Ishikawa (cell line): ENCODE data around the gene TSPAN9.

Experiments used
- CEBPB ChIP-seq: IDR thresholded peaks from 2 replicates; pipeline ENCODE4 v1.6.1; 2012
- CREB1 ChIP-seq: IDR thresholded peaks from 2 replicates; pipeline ENCODE4 v1.6.1; 2012; ENCODE audit warnings: low read depth
- EGR1 ChIP-seq: IDR thresholded peaks from 2 replicates; pipeline ENCODE4 v1.6.1; 2012
- EP300 ChIP-seq: IDR thresholded peaks from 2 replicates; pipeline ENCODE4 v1.6.1; 2012; ENCODE audit warnings: borderline replicate concordance
- FOXM1 ChIP-seq: IDR thresholded peaks from 2 replicates; pipeline ENCODE4 v1.6.1; 2012; ENCODE audit warnings: low read depth, borderline replicate concordance
- MAX ChIP-seq: IDR thresholded peaks from 2 replicates; pipeline ENCODE4 v1.6.1; 2012
- NFIC ChIP-seq: IDR thresholded peaks from 2 replicates; pipeline ENCODE4 v1.6.1; 2012
- RAD21 ChIP-seq: IDR thresholded peaks from 2 replicates; pipeline ENCODE4 v1.6.1; 2012; ENCODE audit warnings: low read depth
- REST ChIP-seq: IDR thresholded peaks from 2 replicates; pipeline ENCODE4 v1.6.1; 2012; ENCODE audit warnings: low read depth, mild to moderate bottlenecking
- TAF1 ChIP-seq: IDR thresholded peaks from 2 replicates; pipeline ENCODE4 v1.6.1; 2012; ENCODE audit warnings: low read depth, mild to moderate bottlenecking
- TCF12 ChIP-seq: IDR thresholded peaks from 2 replicates; pipeline ENCODE4 v1.6.1; 2012; ENCODE audit warnings: low read depth
- TEAD4 ChIP-seq: IDR thresholded peaks from 2 replicates; pipeline ENCODE4 v1.6.1; 2012
- USF1 ChIP-seq: IDR thresholded peaks from 2 replicates; pipeline ENCODE4 v1.6.1; 2012
- YY1 ChIP-seq: IDR thresholded peaks from 2 replicates; pipeline ENCODE4 v1.6.1; 2012; ENCODE audit warnings: low read depth
- ZBTB7A ChIP-seq: IDR thresholded peaks from 2 replicates; pipeline ENCODE4 v1.6.1; 2012; ENCODE audit warnings: low read depth

The TSPAN9 gene

GRCh38 chr12:3269594-3269993, 192.4 kb downstream of the TSPAN9 start:
- no peak for TF ChIP-seq NFIC
- no peak for TF ChIP-seq USF1
- no peak for TF ChIP-seq ZBTB7A
- no peak for TF ChIP-seq YY1
- no peak for TF ChIP-seq TAF1
- no peak for TF ChIP-seq MAX
- no peak for TF ChIP-seq TEAD4
- no peak for TF ChIP-seq EP300
- TF ChIP-seq RAD21 = no peak
- no peak for TF ChIP-seq CEBPB
- TF ChIP-seq REST = no peak
- TF ChIP-seq CREB1 = no peak
- no peak for TF ChIP-seq TCF12
- TF ChIP-seq EGR1 = no peak
- no peak for TF ChIP-seq FOXM1

- TF ChIP-seq REST = no peak
- TF ChIP-seq TEAD4 = no peak
- TF ChIP-seq RAD21 = no peak
- no peak for TF ChIP-seq EP300
- TF ChIP-seq NFIC = no peak
- TF ChIP-seq USF1 = no peak
- TF ChIP-seq ZBTB7A = no peak
- no peak for TF ChIP-seq TCF12
- no peak for TF ChIP-seq MAX
- TF ChIP-seq CREB1 = no peak
- TF ChIP-seq EGR1 = no peak
- no peak for TF ChIP-seq YY1
- TF ChIP-seq CEBPB = no peak
- TF ChIP-seq FOXM1 = no peak
Measured at GRCh38 chr12:3271146-3271545, 194.0 kb downstream of the TSPAN9 start.

GRCh38 chr12:3271639-3272038, 194.5 kb downstream of the TSPAN9 start:
- no peak for TF ChIP-seq TEAD4

GRCh38 chr12:3272958-3273357, 195.8 kb downstream of the TSPAN9 start:
- TF ChIP-seq YY1 (no peak), EGR1 (no peak), REST (no peak), TCF12 (no peak), TEAD4 (no peak), USF1 (no peak), CEBPB (no peak), TAF1 (no peak)

- no peak for TF ChIP-seq TEAD4
- TF ChIP-seq TAF1 = no peak
- TF ChIP-seq EGR1 = no peak
- TF ChIP-seq RAD21 = no peak
- no peak for TF ChIP-seq ZBTB7A
- TF ChIP-seq REST = no peak
- TF ChIP-seq FOXM1 = no peak
- no peak for TF ChIP-seq YY1
- TF ChIP-seq EP300 = no peak
- no peak for TF ChIP-seq MAX
- TF ChIP-seq CREB1 = no peak
- no peak for TF ChIP-seq CEBPB
- no peak for TF ChIP-seq TCF12
- TF ChIP-seq NFIC = no peak
- no peak for TF ChIP-seq USF1
Measured at GRCh38 chr12:3273409-3273853, 196.3 kb downstream of the TSPAN9 start.
